Measurements from ENCODE around the gene UCP3.

The UCP3 gene, protein sequence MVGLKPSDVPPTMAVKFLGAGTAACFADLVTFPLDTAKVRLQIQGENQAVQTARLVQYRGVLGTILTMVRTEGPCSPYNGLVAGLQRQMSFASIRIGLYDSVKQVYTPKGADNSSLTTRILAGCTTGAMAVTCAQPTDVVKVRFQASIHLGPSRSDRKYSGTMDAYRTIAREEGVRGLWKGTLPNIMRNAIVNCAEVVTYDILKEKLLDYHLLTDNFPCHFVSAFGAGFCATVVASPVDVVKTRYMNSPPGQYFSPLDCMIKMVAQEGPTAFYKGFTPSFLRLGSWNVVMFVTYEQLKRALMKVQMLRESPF

DNA sequence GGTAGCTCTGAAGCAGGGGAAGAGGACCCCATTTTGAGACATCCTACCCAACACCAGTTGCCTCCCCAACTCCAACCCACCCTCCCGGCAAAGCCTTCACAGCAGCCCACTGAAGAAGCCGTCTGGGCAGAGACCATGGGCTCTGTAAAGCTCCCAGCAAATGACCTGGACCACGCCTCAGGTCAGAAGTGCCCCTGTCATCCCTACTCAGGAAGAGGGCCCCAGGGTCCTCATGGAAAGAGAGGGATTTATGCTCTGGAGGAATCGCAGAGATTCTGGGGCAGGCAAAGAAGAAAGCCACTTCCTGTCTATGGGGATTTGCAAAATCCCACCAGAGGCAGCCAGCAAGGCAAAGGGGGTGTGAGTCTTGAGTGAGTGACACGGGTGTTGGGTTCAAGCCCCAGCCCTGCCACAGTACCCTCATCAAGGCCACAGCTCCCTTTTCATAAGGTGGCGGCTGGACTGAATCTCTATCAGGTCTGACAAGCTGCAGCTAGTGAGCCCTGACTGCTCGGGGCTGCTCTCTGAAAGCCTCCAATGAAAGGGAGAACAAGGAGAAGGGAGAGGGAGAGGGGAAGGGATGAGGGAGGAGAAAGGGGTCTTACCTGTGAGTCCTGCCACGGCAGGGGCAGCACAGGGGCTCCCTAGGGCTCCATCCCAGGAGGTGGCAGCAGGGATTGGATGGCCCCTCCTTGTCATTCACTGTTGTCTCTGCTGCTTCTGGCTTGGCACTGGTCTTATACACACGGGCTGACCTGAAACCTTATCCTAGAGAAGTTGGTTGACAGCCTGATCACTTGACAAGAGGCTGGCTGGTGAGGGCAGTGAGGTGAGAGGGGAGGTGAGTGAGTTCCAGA is at the start of gene UCP3:
Gene UCP3 (minus strand): TSS at position 713 of the 857 bp plus-strand sequence. CDS start 2,043 bp downstream, outside the sequence.
- no peak for TF ChIP-seq CTCF (IDR thresholded peaks at IDR 0.05; ENCODE audit: low read depth, low read length)
- DNase-seq (ENCODE audit: low read depth in 2 of 2): no peak

DNA sequence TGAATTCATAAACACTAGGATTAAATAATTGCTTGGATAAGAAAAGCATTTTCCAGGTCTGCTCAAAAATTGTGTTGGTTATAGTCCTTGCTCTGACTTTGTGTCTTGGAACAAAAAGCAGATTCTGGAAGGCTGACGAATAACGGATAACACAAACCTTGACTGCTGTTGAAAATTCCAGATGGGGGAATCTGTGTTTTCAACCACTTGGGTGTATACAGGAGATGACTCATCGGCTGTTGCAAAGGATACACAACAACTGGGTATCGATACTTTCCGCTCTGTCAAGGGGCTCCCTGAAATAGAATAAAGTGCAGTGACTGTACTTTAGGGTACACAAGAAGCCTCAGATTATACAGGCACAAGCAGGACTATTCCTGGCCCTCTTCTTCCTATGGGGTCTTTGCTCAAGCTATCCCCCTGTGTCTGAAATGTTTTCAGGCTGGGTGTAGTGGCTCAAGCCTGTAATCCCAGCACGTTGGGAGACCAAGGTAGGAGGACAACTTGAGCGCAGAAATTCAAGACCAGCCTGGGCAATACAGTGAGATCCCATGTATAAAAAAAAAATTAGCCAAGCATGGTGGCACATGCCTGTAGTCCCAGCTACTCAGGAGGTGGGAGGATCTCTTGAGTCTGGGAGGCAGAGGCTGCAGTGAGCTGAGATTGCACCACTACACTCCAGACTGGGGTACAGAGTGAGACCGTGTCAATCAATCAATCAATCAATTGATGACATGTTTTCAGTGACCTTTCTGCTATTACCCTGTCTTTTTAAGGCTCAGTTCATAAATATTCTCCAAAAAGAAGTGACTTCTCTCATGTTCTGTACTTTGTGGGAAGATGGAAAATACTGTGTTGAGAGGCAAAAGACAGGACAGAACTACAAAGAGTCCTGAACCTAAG is 48.6 kb upstream of the UCP3 start:
- DNase-seq (ENCODE audit: low read depth in 2 of 2): peak; percentile 47 to 62
- TF ChIP-seq CTCF (IDR thresholded peaks at IDR 0.05; ENCODE audit: low read depth, low read length): no peak
- no peak overlapping the region for H3K4me3 ChIP-seq (replicated peaks in 1 of 2; ENCODE audit: low read depth in 2 of 2, low read length in 2 of 2)

More for the DNA sequence above, at the start of gene UCP3:
- no peak within 1 kb of the TSS for H3K4me3 ChIP-seq (replicated peaks in 1 of 2; ENCODE audit: low read depth in 2 of 2, low read length in 2 of 2)

- peak; percentile 34 to 66 for DNase-seq (ENCODE audit: low read depth in 2 of 2)
- TF ChIP-seq CTCF (IDR thresholded peaks at IDR 0.05; ENCODE audit: low read depth, low read length): no peak
- H3K4me3 ChIP-seq (replicated peaks in 1 of 2; ENCODE audit: low read depth in 2 of 2, low read length in 2 of 2): no peak overlapping the region
Observed at GRCh38 chr11:74055938-74056337, 47.1 kb upstream of the UCP3 start.

DNA sequence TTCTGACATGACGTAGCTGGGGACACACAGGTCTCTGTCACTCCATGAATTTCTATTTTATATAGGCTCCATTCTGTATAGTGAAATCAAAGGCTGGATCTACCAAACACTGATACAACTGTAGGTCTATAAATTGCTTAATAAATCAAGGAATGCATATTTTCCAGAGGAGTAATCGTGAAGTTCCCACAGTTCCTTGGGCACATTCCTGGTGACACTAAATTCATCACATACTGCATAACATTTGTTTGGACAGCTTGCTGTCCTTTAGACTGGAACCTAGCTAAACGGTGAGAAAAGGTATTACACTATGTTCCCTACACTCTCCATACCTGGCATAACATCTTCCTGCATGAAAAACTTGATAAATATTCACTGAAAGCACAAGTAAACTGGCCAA is 41.6 kb upstream of the UCP3 start:
- TF ChIP-seq CTCF (IDR thresholded peaks at IDR 0.05; ENCODE audit: low read depth, low read length): no peak
- no peak overlapping the region for H3K4me3 ChIP-seq (replicated peaks in 1 of 2; ENCODE audit: low read depth in 2 of 2, low read length in 2 of 2)
- DNase-seq (ENCODE audit: low read depth in 2 of 2): peak in 1 of 2 donors; percentile 18

DNA sequence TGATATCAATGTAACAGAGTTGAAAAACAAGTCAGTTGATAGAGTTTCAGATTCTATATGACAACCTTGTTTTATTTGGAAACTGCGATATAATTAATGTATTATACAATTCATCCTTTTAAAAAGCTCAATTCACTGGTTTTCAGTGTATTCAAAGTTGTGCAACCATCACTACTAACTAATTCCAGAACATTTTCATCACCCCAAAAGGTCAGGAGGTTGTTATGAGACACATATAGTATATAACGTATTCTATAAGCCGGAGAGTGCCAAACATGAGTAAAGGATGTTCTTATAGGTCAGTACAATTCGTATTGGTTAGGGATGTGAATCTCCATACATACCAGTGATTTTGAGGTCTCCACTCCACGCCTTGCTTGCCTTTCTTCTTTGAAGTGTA is 40.1 kb upstream of the UCP3 start:
- TF ChIP-seq CTCF (IDR thresholded peaks at IDR 0.05; ENCODE audit: low read depth, low read length): no peak
- DNase-seq (ENCODE audit: low read depth in 2 of 2): peak in 1 of 2 donors; percentile 4

GRCh38 chr11:74044538-74044937 is 35.7 kb upstream of the UCP3 start:
- no peak for TF ChIP-seq CTCF (IDR thresholded peaks at IDR 0.05; ENCODE audit: low read depth, low read length)
- no peak overlapping the region for H3K4me3 ChIP-seq (replicated peaks in 1 of 2; ENCODE audit: low read depth in 2 of 2, low read length in 2 of 2)
- DNase-seq (ENCODE audit: low read depth in 2 of 2): no peak

More for the DNA sequence above, 40.1 kb upstream of the UCP3 start:
- H3K4me3 ChIP-seq (replicated peaks in 1 of 2; ENCODE audit: low read depth in 2 of 2, low read length in 2 of 2): no peak overlapping the region
